HUES6 (cell line): ENCODE data around the gene CFAP46.
A peak's percentile ranks its signal among the peaks of the same experiment; 100 is the strongest.
"Not testable (repeated sequence)": the region's sequence is repeated elsewhere in the genome, so short reads cannot be mapped to it uniquely, and the experiment has no call there.

Source experiments
- H3K27ac ChIP-seq: 2 replicates; pipeline ENCODE4 v1.7.0; 2013; ENCODE audit warnings: low read depth, mild to moderate bottlenecking, low read length, inconsistent platforms
- H3K27me3 ChIP-seq: 2 replicates; pipeline ENCODE4 v1.6.1; 2013; ENCODE audit warnings: low read length; ENCODE audit not compliant: control insufficient read depth, insufficient read depth
- H3K36me3 ChIP-seq: 2 replicates; pipeline ENCODE4 v1.6.1; 2013; ENCODE audit warnings: low read length; ENCODE audit not compliant: control insufficient read depth, insufficient read depth
- H3K4me1 ChIP-seq: 2 replicates; pipeline ENCODE4 v1.6.1; 2013; ENCODE audit warnings: low read length; ENCODE audit not compliant: control insufficient read depth, insufficient read depth
- H3K4me3 ChIP-seq: 2 replicates; pipeline ENCODE4 v1.5.1; 2013; ENCODE audit warnings: low read depth, low read length
- H3K9ac ChIP-seq: one replicate; pipeline ENCODE4 v1.6.1; 2013; ENCODE audit warnings: mild to moderate bottlenecking, low read length
- H3K9me3 ChIP-seq: 2 replicates; pipeline ENCODE4 v1.6.1; 2013; ENCODE audit warnings: low read depth, low read length; ENCODE audit not compliant: control insufficient read depth, insufficient read depth

The CFAP46 gene

GRCh38 chr10:132940791-132941465 is 1.4 kb downstream of the CFAP46 start:
- no peak overlapping the region for H3K27ac ChIP-seq
- H3K27me3 ChIP-seq, result peaks cover 9% of the 10 kb centered on the region; the same call in 1 of the 2 replicates
- H3K36me3 ChIP-seq, result no peaks in the 10 kb centered on the region
- no peak overlapping the region for H3K9ac ChIP-seq
- no peaks in the 10 kb centered on the region; the same call in 1 of the 2 replicates for H3K4me1 ChIP-seq
- no peak overlapping the region for H3K4me3 ChIP-seq
- no peaks in the 10 kb centered on the region for H3K9me3 ChIP-seq

- H3K27ac ChIP-seq, result no peak overlapping the region
- no peaks in the 10 kb centered on the region for H3K36me3 ChIP-seq
- no peak overlapping the region for H3K9ac ChIP-seq
- H3K27me3 ChIP-seq, result peaks cover 9% of the 10 kb centered on the region; the same call in 1 of the 2 replicates
- no peak overlapping the region for H3K4me3 ChIP-seq
- no peaks in the 10 kb centered on the region; the same call in 1 of the 2 replicates for H3K4me1 ChIP-seq
- H3K9me3 ChIP-seq, result no peaks in the 10 kb centered on the region
These were observed 2.2 kb downstream of the CFAP46 start for GRCh38 chr10:132939957-132940790.

- no peak overlapping the region for H3K4me3 ChIP-seq
- H3K27ac ChIP-seq, result no peak overlapping the region
- peaks cover 9% of the 10 kb centered on the region; the same call in 1 of the 2 replicates for H3K27me3 ChIP-seq
- no peaks in the 10 kb centered on the region for H3K36me3 ChIP-seq
- H3K9ac ChIP-seq, result no peak overlapping the region
- no peaks in the 10 kb centered on the region for H3K9me3 ChIP-seq
- H3K4me1 ChIP-seq, result no peaks in the 10 kb centered on the region; the same call in 1 of the 2 replicates
These were observed 2.9 kb downstream of the CFAP46 start for GRCh38 chr10:132939378-132939955.

GRCh38 chr10:132938472-132939339 is 3.7 kb downstream of the CFAP46 start:
- H3K9ac ChIP-seq, result no peak overlapping the region

GRCh38 chr10:132937861-132938260 is 4.5 kb downstream of the CFAP46 start:
- H3K9ac ChIP-seq, result no peak overlapping the region
- H3K27ac ChIP-seq, result no peak overlapping the region
- H3K9me3 ChIP-seq, result no peaks in the 10 kb centered on the region
- H3K36me3 ChIP-seq, result no peaks in the 10 kb centered on the region
- peaks cover 9% of the 10 kb centered on the region; the same call in 1 of the 2 replicates for H3K27me3 ChIP-seq
- no peaks in the 10 kb centered on the region; the same call in 1 of the 2 replicates for H3K4me1 ChIP-seq
- no peak overlapping the region for H3K4me3 ChIP-seq

More at GRCh38 chr10:132938472-132939339, 3.7 kb downstream of the CFAP46 start:
- H3K4me1 ChIP-seq, result no peaks in the 10 kb centered on the region; the same call in 1 of the 2 replicates
- H3K36me3 ChIP-seq, result no peaks in the 10 kb centered on the region
- H3K27me3 ChIP-seq, result peaks cover 9% of the 10 kb centered on the region; the same call in 1 of the 2 replicates
- H3K27ac ChIP-seq, result no peak overlapping the region
- H3K9me3 ChIP-seq, result no peaks in the 10 kb centered on the region
- H3K4me3 ChIP-seq, result no peak overlapping the region

- H3K4me3 ChIP-seq, result no peak overlapping the region
- H3K9me3 ChIP-seq, result no peaks in the 10 kb centered on the region
- no peak overlapping the region for H3K9ac ChIP-seq
- H3K36me3 ChIP-seq, result no peaks in the 10 kb centered on the region
- H3K4me1 ChIP-seq, result no peaks in the 10 kb centered on the region
- H3K27me3 ChIP-seq, result no peaks in the 10 kb centered on the region
- H3K27ac ChIP-seq, result no peak overlapping the region
These were observed 7.4 kb downstream of the CFAP46 start for GRCh38 chr10:132934953-132935352.

GRCh38 chr10:132933308-132934042 is 8.9 kb downstream of the CFAP46 start:
- no peaks in the 10 kb centered on the region for H3K27me3 ChIP-seq
- H3K27ac ChIP-seq, result no peak overlapping the region
- H3K4me1 ChIP-seq, result no peaks in the 10 kb centered on the region
- H3K9ac ChIP-seq, result no peak overlapping the region
- H3K9me3 ChIP-seq, result no peaks in the 10 kb centered on the region
- no peak overlapping the region for H3K4me3 ChIP-seq
- no peaks in the 10 kb centered on the region for H3K36me3 ChIP-seq

- H3K27me3 ChIP-seq, result no peaks in the 10 kb centered on the region
- H3K27ac ChIP-seq, result no peak overlapping the region
- no peaks in the 10 kb centered on the region for H3K4me1 ChIP-seq
- no peak overlapping the region for H3K4me3 ChIP-seq
- H3K9me3 ChIP-seq, result no peaks in the 10 kb centered on the region
- H3K36me3 ChIP-seq, result no peaks in the 10 kb centered on the region
- no peak overlapping the region for H3K9ac ChIP-seq
These were observed 9.7 kb downstream of the CFAP46 start for GRCh38 chr10:132932461-132933307.

- H3K4me3 ChIP-seq, H3K36me3 ChIP-seq, H3K9me3 ChIP-seq, H3K27ac ChIP-seq, H3K27me3 ChIP-seq, H3K4me1 ChIP-seq: not testable (repeated sequence)
- H3K9ac ChIP-seq, result peak overlapping the region; percentile 45
These were observed 10.8 kb downstream of the CFAP46 start for GRCh38 chr10:132931258-132932250.
